ENCODE results near the gene RBL2.
"Not testable (repeated sequence)": the region's sequence is repeated elsewhere in the genome, so short reads cannot be mapped to it uniquely, and the experiment has no call there.

The RBL2 gene

GRCh38 chr16:53434377-53435065, at the start of gene RBL2:
TSS of gene RBL2 (plus strand) at chr16:53434471. CDS start at chr16:53434557, 86 bp downstream.
- peak; percentile 60 to 88 (median 76) for DNase-seq

- DNase-seq: not testable (repeated sequence)
Measured at GRCh38 chr16:53384610-53385009, 49.7 kb upstream of the RBL2 start.

GRCh38 chr16:53404959-53405358, 29.3 kb upstream of the RBL2 start:
- no peak for DNase-seq

GRCh38 chr16:53412549-53412948, 21.7 kb upstream of the RBL2 start:
- DNase-seq: no peak

- no peak for DNase-seq
Measured at GRCh38 chr16:53413864-53414263, 20.4 kb upstream of the RBL2 start.

- no peak for DNase-seq
Measured at GRCh38 chr16:53414381-53414780, 19.9 kb upstream of the RBL2 start.

GRCh38 chr16:53415504-53415903, 18.8 kb upstream of the RBL2 start:
- DNase-seq: no peak

GRCh38 chr16:53417011-53417410, 17.3 kb upstream of the RBL2 start:
- no peak for DNase-seq

- DNase-seq: no peak
Measured at GRCh38 chr16:53417976-53418375, 16.3 kb upstream of the RBL2 start.

GRCh38 chr16:53419383-53419709, 14.9 kb upstream of the RBL2 start:
- DNase-seq: not testable (repeated sequence)

GRCh38 chr16:53421248-53421647, 13.0 kb upstream of the RBL2 start:
- no peak for DNase-seq

GRCh38 chr16:53423968-53424367, 10.3 kb upstream of the RBL2 start:
- DNase-seq: not testable (repeated sequence)

GRCh38 chr16:53428681-53429080, 5.6 kb upstream of the RBL2 start:
- no peak for DNase-seq

- no peak for DNase-seq
Measured at GRCh38 chr16:53429221-53429943, 4.9 kb upstream of the RBL2 start.

GRCh38 chr16:53430363-53430762, 3.9 kb upstream of the RBL2 start:
- no peak for DNase-seq

- DNase-seq: no peak
Measured at GRCh38 chr16:53433509-53433908, 762 bp upstream of the RBL2 start.

- no peak for DNase-seq
Measured at GRCh38 chr16:53433930-53434376, 318 bp upstream of the RBL2 start.

- DNase-seq: peak; percentile 51 to 79 (median 72)
Measured at GRCh38 chr16:53435066-53435688, 906 bp downstream of the RBL2 start.

- DNase-seq: no peak
Measured at GRCh38 chr16:53440125-53440524, 5.9 kb downstream of the RBL2 start.

GRCh38 chr16:53445534-53445933, 11.3 kb downstream of the RBL2 start:
- DNase-seq: no peak

GRCh38 chr16:53446090-53446489, 11.8 kb downstream of the RBL2 start:
- DNase-seq: no peak

GRCh38 chr16:53449816-53450517, 15.7 kb downstream of the RBL2 start:
- peak in 1 of 6 experiments; percentile 14 for DNase-seq

- DNase-seq: peak in 3 of 6 experiments; percentile 8 to 31 (median 14)
Measured at GRCh38 chr16:53453928-53454327, 19.7 kb downstream of the RBL2 start.
